ENCODE data around the gene NMT2.

Gene NMT2

GRCh38 chr10:15092855-15093408, 75.6 kb downstream of the NMT2 start:
- no peak for ATAC-seq
- DNase-seq = no peak

GRCh38 chr10:15091418-15091817, 77.1 kb downstream of the NMT2 start:
- no peak for DNase-seq

GRCh38 chr10:15088428-15089261, 79.8 kb downstream of the NMT2 start, which contains the start of gene ACBD7:
TSS of gene ACBD7 (minus strand) at chr10:15088776. CDS start at chr10:15088728, 48 bp downstream.
- peak; percentile 99 for ATAC-seq

More at GRCh38 chr10:15091418-15091817, 77.1 kb downstream of the NMT2 start:
- no peak for ATAC-seq

GRCh38 chr10:15084502-15084922, 84.0 kb downstream of the NMT2 start:
- no peak for ATAC-seq
- DNase-seq = no peak

More at GRCh38 chr10:15088428-15089261, 79.8 kb downstream of the NMT2 start, which contains the start of gene ACBD7:
- peak; percentile 88 for DNase-seq

GRCh38 chr10:15083674-15084501, 84.6 kb downstream of the NMT2 start:
- DNase-seq (no peak), ATAC-seq (no peak)

GRCh38 chr10:15075421-15075820, 93.1 kb downstream of the NMT2 start:
- no peak for DNase-seq
- ATAC-seq = no peak

GRCh38 chr10:15072358-15072757, 96.1 kb downstream of the NMT2 start:
- no peak for ATAC-seq
- no peak for DNase-seq

- DNase-seq (no peak), ATAC-seq (no peak)
Observed at GRCh38 chr10:15069230-15069629, 99.3 kb downstream of the NMT2 start.

- ATAC-seq (no peak), DNase-seq (no peak)
Observed at GRCh38 chr10:15068802-15069201, 99.7 kb downstream of the NMT2 start.

GRCh38 chr10:15067154-15067553, 101.3 kb downstream of the NMT2 start:
- ATAC-seq = no peak
- no peak for DNase-seq

GRCh38 chr10:15060638-15061037, 107.9 kb downstream of the NMT2 start:
- no peak for ATAC-seq
- DNase-seq = no peak

- no peak for DNase-seq
- no peak for ATAC-seq
Observed at GRCh38 chr10:15059914-15060313, 108.6 kb downstream of the NMT2 start.

- ATAC-seq = no peak
Observed at GRCh38 chr10:15058689-15059088, 109.8 kb downstream of the NMT2 start.

More at GRCh38 chr10:15058689-15059088, 109.8 kb downstream of the NMT2 start:
- no peak for DNase-seq
